ENCODE results near the gene ANKRD13C. TPM values are rescaled to one million over a fixed set of nuclear protein-coding genes. Genes with fewer than 3 reads are reported as not detected.

Gene ANKRD13C
- total and polyA plus RNA-seq, 4 donors: 8.7 to 52.8 (median 13.7) TPM

GRCh38 chr1:70227439-70227838 is 127.1 kb downstream of the ANKRD13C start:
- no peak overlapping the region for H3K27ac ChIP-seq (ENCODE audit: low read depth in 1 of 2, low read length in 1 of 2)
- peaks cover 0 to 24% (median 7%) of the 10 kb centered on the region in 5 donors for H3K4me1 ChIP-seq (ENCODE audit: control insufficient read depth in 5 of 5, insufficient read depth in 5 of 5, low read length in 5 of 5)
- no peaks in the 10 kb centered on the region for H3K9me3 ChIP-seq (ENCODE audit: control insufficient read depth in 4 of 4, insufficient read depth in 3 of 4, low read length in 3 of 4)
- peaks cover 3 to 43% (median 26%) of the 10 kb centered on the region in 4 donors for H3K36me3 ChIP-seq (ENCODE audit: control insufficient read depth in 4 of 4, insufficient read depth in 4 of 4, low read length in 4 of 4)
- H3K9ac ChIP-seq (ENCODE audit: insufficient read depth in 1 of 2, low read length in 2 of 2): no peak overlapping the region
- DNase-seq (no peak), ATAC-seq (ENCODE audit: insufficient read depth, low FRiP score) (no peak)
- TF ChIP-seq, protein P1, sequence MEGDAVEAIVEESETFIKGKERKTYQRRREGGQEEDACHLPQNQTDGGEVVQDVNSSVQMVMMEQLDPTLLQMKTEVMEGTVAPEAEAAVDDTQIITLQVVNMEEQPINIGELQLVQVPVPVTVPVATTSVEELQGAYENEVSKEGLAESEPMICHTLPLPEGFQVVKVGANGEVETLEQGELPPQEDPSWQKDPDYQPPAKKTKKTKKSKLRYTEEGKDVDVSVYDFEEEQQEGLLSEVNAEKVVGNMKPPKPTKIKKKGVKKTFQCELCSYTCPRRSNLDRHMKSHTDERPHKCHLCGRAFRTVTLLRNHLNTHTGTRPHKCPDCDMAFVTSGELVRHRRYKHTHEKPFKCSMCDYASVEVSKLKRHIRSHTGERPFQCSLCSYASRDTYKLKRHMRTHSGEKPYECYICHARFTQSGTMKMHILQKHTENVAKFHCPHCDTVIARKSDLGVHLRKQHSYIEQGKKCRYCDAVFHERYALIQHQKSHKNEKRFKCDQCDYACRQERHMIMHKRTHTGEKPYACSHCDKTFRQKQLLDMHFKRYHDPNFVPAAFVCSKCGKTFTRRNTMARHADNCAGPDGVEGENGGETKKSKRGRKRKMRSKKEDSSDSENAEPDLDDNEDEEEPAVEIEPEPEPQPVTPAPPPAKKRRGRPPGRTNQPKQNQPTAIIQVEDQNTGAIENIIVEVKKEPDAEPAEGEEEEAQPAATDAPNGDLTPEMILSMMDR (IDR thresholded peaks at IDR 0.05; ENCODE audit: control extremely low read depth, extremely low read depth): no peak
- no peaks in the 10 kb centered on the region for H3K27me3 ChIP-seq (ENCODE audit: control insufficient read depth in 3 of 3, insufficient read depth in 3 of 3, low read length in 2 of 3)
- WGBS, 2 donors: 31 to 43% methylated on average over 1 of the region's 1 CpG
- H3K4me3 ChIP-seq: no peak overlapping the region

- H3K4me1 ChIP-seq (ENCODE audit: control insufficient read depth in 5 of 5, insufficient read depth in 5 of 5, low read length in 5 of 5): peaks cover 3 to 30% (median 7%) of the 10 kb centered on the region in 5 donors
- no peak overlapping the region for H3K4me3 ChIP-seq
- WGBS, 2 donors: 87 to 90% methylated on average over 2 of the region's 2 CpGs
- ATAC-seq (ENCODE audit: insufficient read depth, low FRiP score) (no peak), DNase-seq (no peak)
- TF ChIP-seq, protein P1 (IDR thresholded peaks at IDR 0.05; ENCODE audit: control extremely low read depth, extremely low read depth): no peak
- H3K27me3 ChIP-seq (ENCODE audit: control insufficient read depth in 3 of 3, insufficient read depth in 3 of 3, low read length in 2 of 3): no peaks in the 10 kb centered on the region
- H3K9me3 ChIP-seq (ENCODE audit: control insufficient read depth in 4 of 4, insufficient read depth in 3 of 4, low read length in 3 of 4): no peaks in the 10 kb centered on the region
- H3K27ac ChIP-seq (ENCODE audit: low read depth in 1 of 2, low read length in 1 of 2): no peak overlapping the region
- no peak overlapping the region for H3K9ac ChIP-seq (ENCODE audit: insufficient read depth in 1 of 2, low read length in 2 of 2)
- H3K36me3 ChIP-seq (ENCODE audit: control insufficient read depth in 4 of 4, insufficient read depth in 4 of 4, low read length in 4 of 4): peaks cover 3 to 25% (median 17%) of the 10 kb centered on the region in 4 donors
Observed at GRCh38 chr1:70224954-70225353, 129.6 kb downstream of the ANKRD13C start.

GRCh38 chr1:70222716-70223235 is 131.7 kb downstream of the ANKRD13C start:
- Histone ChIP-seq H3K36me3 (ENCODE audit: control insufficient read depth in 4 of 4, insufficient read depth in 4 of 4, low read length in 4 of 4) (peaks cover 0 to 16% (median 13%) of the 10 kb centered on the region in 4 donors), H3K9me3 (ENCODE audit: control insufficient read depth in 4 of 4, insufficient read depth in 3 of 4, low read length in 3 of 4) (no peaks in the 10 kb centered on the region), H3K4me3 (no peak overlapping the region), H3K27ac (ENCODE audit: low read depth in 1 of 2, low read length in 1 of 2) (no peak overlapping the region), H3K9ac (ENCODE audit: insufficient read depth in 1 of 2, low read length in 2 of 2) (peak overlapping the region; percentile 98 to 99), H3K4me1 (ENCODE audit: control insufficient read depth in 5 of 5, insufficient read depth in 5 of 5, low read length in 5 of 5) (peaks cover 3 to 31% (median 6%) of the 10 kb centered on the region in 5 donors), H3K27me3 (ENCODE audit: control insufficient read depth in 3 of 3, insufficient read depth in 3 of 3, low read length in 2 of 3) (no peaks in the 10 kb centered on the region)
- WGBS, 2 donors: 26 to 32% methylated on average over 3 of the region's 3 CpGs
- peak in 2 of 3 donors; percentile 5 to 21 for DNase-seq
- no peak for ATAC-seq (ENCODE audit: insufficient read depth, low FRiP score)
- TF ChIP-seq, protein P1 (IDR thresholded peaks at IDR 0.05; ENCODE audit: control extremely low read depth, extremely low read depth): no peak

Data from lung (tissue), 12 donors.